ENCODE results near the gene RNF150. TPM values are rescaled to one million over a fixed set of nuclear protein-coding genes. Genes with fewer than 3 reads are reported as not detected.

RNF150 gene
- total and polyA plus RNA-seq, 3 donors from 2014 or later = 4.7 to 7.8 (median 6.5) TPM

- H3K4me1 ChIP-seq = no peaks in the 10 kb centered on the region
- intact Hi-C loops (cut with DNase I; ENCODE audit: low total_unique reads) = no loop called here
Observed at GRCh38 chr4:141119071-141119470, 14.2 kb downstream of the RNF150 start.

GRCh38 chr4:141118381-141118780, 14.9 kb downstream of the RNF150 start:
- TF ChIP-seq POLR2A (IDR thresholded peaks at IDR 0.05) (no peak), CTCF (IDR thresholded peaks at IDR 0.05) (no peak)
- no peak for DNase-seq
- H3K4me3 ChIP-seq = no peak overlapping the region
- H3K27me3 ChIP-seq = no peaks in the 10 kb centered on the region
- H3K9me3 ChIP-seq = no peaks in the 10 kb centered on the region
- intact Hi-C loops (cut with DNase I; ENCODE audit: low total_unique reads) = no loop called here
- H3K36me3 ChIP-seq (ENCODE audit: low read depth, missing control alignments) = no peaks in the 10 kb centered on the region
- 98% methylated on average over 2 of the region's 2 CpGs for WGBS, 2 donors
- H3K27ac ChIP-seq = no peak overlapping the region
- H3K4me1 ChIP-seq = no peaks in the 10 kb centered on the region

More at GRCh38 chr4:141119071-141119470, 14.2 kb downstream of the RNF150 start:
- Histone ChIP-seq H3K36me3 (ENCODE audit: low read depth, missing control alignments) (no peaks in the 10 kb centered on the region), H3K27me3 (no peaks in the 10 kb centered on the region), H3K27ac (no peak overlapping the region), H3K9me3 (no peaks in the 10 kb centered on the region), H3K4me3 (no peak overlapping the region)
- no peak for TF ChIP-seq POLR2A (IDR thresholded peaks at IDR 0.05)
- TF ChIP-seq CTCF (IDR thresholded peaks at IDR 0.05) = no peak
- 50 to 65% methylated on average over 1 of the region's 1 CpG for WGBS, 2 donors
- no peak for DNase-seq

GRCh38 chr4:141117935-141118334, 15.3 kb downstream of the RNF150 start:
- H3K4me1 ChIP-seq = no peaks in the 10 kb centered on the region
- H3K9me3 ChIP-seq = no peaks in the 10 kb centered on the region
- WGBS, 2 donors = 96 to 100% methylated on average over 1 of the region's 1 CpG
- H3K27ac ChIP-seq = no peak overlapping the region
- no peak for DNase-seq
- intact Hi-C loops (cut with DNase I; ENCODE audit: low total_unique reads) = no loop called here
- H3K36me3 ChIP-seq (ENCODE audit: low read depth, missing control alignments) = no peaks in the 10 kb centered on the region
- no peak overlapping the region for H3K4me3 ChIP-seq
- no peaks in the 10 kb centered on the region for H3K27me3 ChIP-seq
- no peak for TF ChIP-seq CTCF (IDR thresholded peaks at IDR 0.05)
- no peak for TF ChIP-seq POLR2A (IDR thresholded peaks at IDR 0.05)

- intact Hi-C loops (cut with DNase I; ENCODE audit: low total_unique reads) = no loop called here
Observed at GRCh38 chr4:141109983-141110382, 23.3 kb downstream of the RNF150 start.

More at GRCh38 chr4:141109983-141110382, 23.3 kb downstream of the RNF150 start:
- TF ChIP-seq CTCF (IDR thresholded peaks at IDR 0.05) (no peak), POLR2A (IDR thresholded peaks at IDR 0.05) (no peak)
- no peaks in the 10 kb centered on the region for H3K27me3 ChIP-seq
- 79% methylated on average over 4 of the region's 4 CpGs for WGBS, 2 donors
- no peak overlapping the region for H3K4me3 ChIP-seq
- no peak for DNase-seq
- no peak overlapping the region for H3K27ac ChIP-seq
- no peaks in the 10 kb centered on the region for H3K36me3 ChIP-seq (ENCODE audit: low read depth, missing control alignments)
- no peaks in the 10 kb centered on the region for H3K4me1 ChIP-seq
- H3K9me3 ChIP-seq = no peaks in the 10 kb centered on the region
